GM12873 (cell line): ENCODE data around the gene APBB2.

Experiments used
- TF ChIP-seq, protein P1 (sequence below): IDR thresholded peaks from 2 replicates; pipeline ENCODE4 v1.5.1; 2012; ENCODE audit warnings: low read depth, mild to moderate bottlenecking, moderate library complexity, low read length, control low read depth; ENCODE audit not compliant: insufficient read depth; ENCODE audit errors: missing control alignments

APBB2 gene

GRCh38 chr4:41041551-41041950 is 172.8 kb downstream of the APBB2 start:
- TF ChIP-seq, protein P1, sequence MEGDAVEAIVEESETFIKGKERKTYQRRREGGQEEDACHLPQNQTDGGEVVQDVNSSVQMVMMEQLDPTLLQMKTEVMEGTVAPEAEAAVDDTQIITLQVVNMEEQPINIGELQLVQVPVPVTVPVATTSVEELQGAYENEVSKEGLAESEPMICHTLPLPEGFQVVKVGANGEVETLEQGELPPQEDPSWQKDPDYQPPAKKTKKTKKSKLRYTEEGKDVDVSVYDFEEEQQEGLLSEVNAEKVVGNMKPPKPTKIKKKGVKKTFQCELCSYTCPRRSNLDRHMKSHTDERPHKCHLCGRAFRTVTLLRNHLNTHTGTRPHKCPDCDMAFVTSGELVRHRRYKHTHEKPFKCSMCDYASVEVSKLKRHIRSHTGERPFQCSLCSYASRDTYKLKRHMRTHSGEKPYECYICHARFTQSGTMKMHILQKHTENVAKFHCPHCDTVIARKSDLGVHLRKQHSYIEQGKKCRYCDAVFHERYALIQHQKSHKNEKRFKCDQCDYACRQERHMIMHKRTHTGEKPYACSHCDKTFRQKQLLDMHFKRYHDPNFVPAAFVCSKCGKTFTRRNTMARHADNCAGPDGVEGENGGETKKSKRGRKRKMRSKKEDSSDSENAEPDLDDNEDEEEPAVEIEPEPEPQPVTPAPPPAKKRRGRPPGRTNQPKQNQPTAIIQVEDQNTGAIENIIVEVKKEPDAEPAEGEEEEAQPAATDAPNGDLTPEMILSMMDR: no peak

- TF ChIP-seq, protein P1: no peak
Measured at GRCh38 chr4:41039317-41039716, 175.0 kb downstream of the APBB2 start.

- TF ChIP-seq, protein P1: no peak
Measured at GRCh38 chr4:41038304-41038703, 176.0 kb downstream of the APBB2 start.

DNA sequence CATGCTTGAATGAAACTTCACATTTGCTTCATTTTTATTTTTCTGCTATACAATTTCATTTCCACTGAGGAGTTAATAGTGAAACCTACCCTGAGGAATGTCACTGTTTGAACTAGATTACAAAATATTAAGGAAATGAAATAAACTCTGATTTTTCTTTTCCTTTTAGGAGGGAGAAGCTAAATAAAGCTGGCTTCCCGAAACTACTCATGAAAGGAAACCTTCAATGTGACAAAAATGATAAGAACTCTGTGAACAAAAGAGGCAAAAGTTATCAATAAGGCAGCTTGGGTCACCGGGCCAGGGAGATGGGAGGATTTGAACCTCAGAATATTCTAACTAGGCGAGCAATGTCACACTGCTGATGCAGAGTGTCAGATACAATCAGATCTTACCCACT is 185.2 kb downstream of the APBB2 start:
- TF ChIP-seq, protein P1: no peak

DNA sequence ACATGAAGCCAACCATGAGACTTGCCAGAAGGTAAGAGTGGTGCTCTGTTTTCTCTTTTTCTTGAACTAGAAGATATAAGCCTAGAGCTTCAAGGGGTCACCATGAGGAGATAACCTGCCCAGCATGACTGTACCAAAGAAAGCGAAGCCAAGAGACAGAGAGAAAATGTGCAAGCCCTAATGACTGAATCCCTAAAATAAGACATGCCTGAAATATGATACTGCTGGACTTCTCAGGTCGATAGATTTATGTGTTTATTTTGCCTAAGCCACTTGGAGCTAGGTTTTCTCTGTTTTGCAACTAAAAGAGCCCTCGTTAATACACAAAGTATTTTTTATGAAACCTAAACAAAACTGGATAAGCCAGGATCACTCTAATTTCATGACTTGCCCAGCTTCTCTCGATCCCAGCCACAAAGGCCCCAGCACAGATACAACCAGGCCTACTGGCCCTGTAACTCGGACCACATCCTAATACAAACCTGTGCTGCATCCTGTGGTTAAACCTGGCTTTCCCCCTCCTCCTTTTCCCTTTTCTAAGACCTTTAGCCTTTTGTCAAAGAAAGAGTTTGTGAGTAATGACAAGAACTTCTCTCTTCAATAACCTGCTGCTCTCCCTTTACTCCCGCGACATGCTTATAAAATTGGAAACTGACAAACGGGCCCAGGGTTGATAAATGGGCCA is 185.8 kb downstream of the APBB2 start:
- TF ChIP-seq, protein P1: no peak

GRCh38 chr4:41026971-41027370 is 187.4 kb downstream of the APBB2 start:
- TF ChIP-seq, protein P1: no peak

DNA sequence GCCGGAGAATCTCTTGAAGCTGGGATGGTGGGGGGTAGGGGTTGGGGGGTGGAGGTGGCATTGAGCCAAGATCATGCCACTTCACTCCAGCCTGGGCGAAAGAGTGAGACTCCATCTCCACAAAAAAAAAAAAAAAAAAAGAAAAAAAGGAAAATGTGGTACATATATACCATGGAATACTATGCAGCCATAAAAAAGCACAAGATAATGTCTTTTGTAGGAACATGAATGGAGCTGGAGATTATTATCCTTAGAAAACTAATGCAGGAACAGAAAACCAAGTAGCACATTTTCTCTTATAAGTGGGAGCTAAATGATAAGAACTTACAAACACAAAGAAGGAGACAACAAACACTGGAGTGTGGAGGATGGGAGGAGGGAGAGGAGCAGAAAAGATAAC is 188.5 kb downstream of the APBB2 start:
- TF ChIP-seq, protein P1: no peak
